HepG2 (cell line): ENCODE measurements around the gene ZFP36L2. TPM values are rescaled to one million over a fixed set of nuclear protein-coding genes. Genes with fewer than 3 reads are reported as not detected.

ENCODE experiments used
- ATAD3A ChIP-seq: sonication (generic); formaldehyde crosslinking; IDR thresholded peaks from 2 replicates; pipeline ENCODE4 v1.4.0; 2020; ENCODE audit warnings: missing genetic modification reagents
- CHD4 ChIP-seq: fragments of 200-600 bp; sonication (generic); IDR thresholded peaks from 2 replicates; pipeline ENCODE4 v1.7.0; 2017; ENCODE audit warnings: mild to moderate bottlenecking, low read length, borderline replicate concordance
- KDM1A ChIP-seq: IDR thresholded peaks from 2 replicates; pipeline ENCODE4 v1.6.1; 2016; ENCODE audit warnings: missing compliant biosample characterization
- MEIS2 ChIP-seq: sonication (generic); formaldehyde crosslinking; IDR thresholded peaks from 2 replicates; pipeline ENCODE4 v1.9.0; 2021; ENCODE audit warnings: mild to moderate bottlenecking, missing genetic modification reagents
- MTA1 ChIP-seq: sonication (generic); formaldehyde crosslinking; IDR thresholded peaks from 2 replicates; pipeline ENCODE4 v1.4.0; 2020; ENCODE audit warnings: missing genetic modification reagents, mild to moderate bottlenecking, borderline replicate concordance
- MTERF4 ChIP-seq: sonication (generic); formaldehyde crosslinking; IDR thresholded peaks from 2 replicates; pipeline ENCODE4 v1.8.0; 2023; ENCODE audit warnings: mild to moderate bottlenecking, missing genetic modification reagents
- NCOR1 ChIP-seq: fragments of 200-600 bp; sonication (generic); IDR thresholded peaks from 2 replicates; pipeline ENCODE4 v1.7.0; 2017; ENCODE audit warnings: antibody characterized with exemption, low read length, borderline replicate concordance
- NR3C1 ChIP-seq: sonication (generic); formaldehyde crosslinking; IDR thresholded peaks from 2 replicates; pipeline ENCODE4 v1.4.0; 2020; ENCODE audit warnings: missing genetic modification reagents
- RXRB ChIP-seq: IDR thresholded peaks from 2 replicates; pipeline ENCODE4 v1.6.1; 2016; ENCODE audit warnings: borderline replicate concordance, missing genetic modification reagents, missing compliant biosample characterization
- SAP130 ChIP-seq: IDR thresholded peaks from 2 replicates; pipeline ENCODE4 v1.6.1; 2016; ENCODE audit warnings: low read depth
- SP5 ChIP-seq: IDR thresholded peaks from 2 replicates; pipeline ENCODE4 v1.6.1; 2016; ENCODE audit warnings: low read depth, borderline replicate concordance
- TCF7 ChIP-seq: sonication (generic); IDR thresholded peaks from 2 replicates; pipeline ENCODE4 v1.6.1; 2016; ENCODE audit warnings: antibody characterized with exemption, low read depth
- TFDP2 ChIP-seq: sonication (generic); formaldehyde crosslinking; IDR thresholded peaks from 2 replicates; pipeline ENCODE4 v1.4.0; 2020; ENCODE audit warnings: missing genetic modification reagents
- YEATS2 ChIP-seq: sonication (generic); formaldehyde crosslinking; IDR thresholded peaks from 2 replicates; pipeline ENCODE4 v1.4.0; 2020; ENCODE audit warnings: missing genetic modification reagents, borderline replicate concordance
- ZBTB2 ChIP-seq: sonication (generic); formaldehyde crosslinking; IDR thresholded peaks from 2 replicates; pipeline ENCODE4 v1.8.0; 2022; ENCODE audit warnings: low read depth, missing genetic modification reagents
- ZBTB33 ChIP-seq: sonication (generic); formaldehyde crosslinking; IDR thresholded peaks from 2 replicates; pipeline ENCODE4 v1.4.0; 2020; ENCODE audit warnings: missing genetic modification reagents
- ZBTB37 ChIP-seq: sonication (generic); formaldehyde crosslinking; IDR thresholded peaks from 2 replicates; pipeline ENCODE4 v1.4.0; 2020; ENCODE audit warnings: mild to moderate bottlenecking, missing genetic modification reagents
- ZNF337 ChIP-seq: sonication (generic); formaldehyde crosslinking; IDR thresholded peaks from 2 replicates; pipeline ENCODE4 v1.5.1; 2020; ENCODE audit warnings: missing genetic modification reagents, low read depth, mild to moderate bottlenecking, borderline replicate concordance
- ZNF510 ChIP-seq: sonication (generic); formaldehyde crosslinking; IDR thresholded peaks from 2 replicates; pipeline ENCODE4 v1.4.0; 2020; ENCODE audit warnings: low read depth, mild to moderate bottlenecking, missing genetic modification reagents
- ZNF580 ChIP-seq: IDR thresholded peaks from 2 replicates; pipeline ENCODE4 v1.6.1; 2016; ENCODE audit warnings: low read depth, borderline replicate concordance
- ZNF784 ChIP-seq: sonication (generic); formaldehyde crosslinking; IDR thresholded peaks from 2 replicates; pipeline ENCODE4 v1.5.1; 2020; ENCODE audit warnings: missing genetic modification reagents, mild to moderate bottlenecking, borderline replicate concordance
- polyA plus RNA-seq, 8 experiments: library from polyadenylated mRNA; depleted of rRNA in 3 of 8; stranded (reverse) in 7 of 8; unstranded in 1 of 8; fragments of >200 nt; fragmentation: Illumina TruSeq in 4 of 8; extraction: Trizol in 4 of 8; gene quantifications; 2 replicates each; pipeline versions ENCODE4 v1.2.1 to v1.2.3, GENCODE V29; 2011 to 2016; ENCODE audit warnings: low read depth in 4 of 8, missing spikeins in 1 of 8, mixed read lengths in 1 of 8; ENCODE audit not compliant: insufficient read depth in 1 of 8
- total RNA-seq, 5 experiments: library from RNA; depleted of rRNA; stranded (reverse); fragments of >200 nt; fragmentation: Illumina TruSeq; extraction: Trizol; gene quantifications; 2 replicates each; pipeline ENCODE4 v1.2.3, GENCODE V29; 2016; ENCODE audit warnings: low read depth in 1 of 5

Gene ZFP36L2
- total and polyA plus RNA-seq, 2 of the 13 experiments (the other 11 are each of a cell fraction or from before 2014, with no cell fraction given): 11.2 to 21.8 TPM

GRCh38 chr2:43221763-43222474 is 4.5 kb downstream of the ZFP36L2 start (continued):
- TF ChIP-seq ZBTB33 (CRISPR knock-in tag): no peak
- TF ChIP-seq ZNF510 (CRISPR knock-in tag): no peak
- peak; percentile 83 for TF ChIP-seq RXRB (CRISPR knock-in tag)
- peak; percentile 57; the same call in 1 of the 2 replicates for TF ChIP-seq ZNF784 (CRISPR knock-in tag)
- no peak for TF ChIP-seq KDM1A (CRISPR knock-in tag)
- no peak for TF ChIP-seq ZBTB37
- TF ChIP-seq ZNF580 (CRISPR knock-in tag): peak; percentile 82
- TF ChIP-seq CHD4: no peak
- no peak for TF ChIP-seq TCF7
- TF ChIP-seq YEATS2 (CRISPR knock-in tag): peak; percentile 62; the same call in 1 of the 2 replicates
- TF ChIP-seq MEIS2: peak; percentile 69; the same call in 1 of the 2 replicates
- TF ChIP-seq TFDP2 (CRISPR knock-in tag): peak; percentile 50; the same call in 1 of the 2 replicates
- TF ChIP-seq ZBTB2 (CRISPR knock-in tag): peak; percentile 21; the same call in 1 of the 2 replicates
- peak; percentile 92; the same call in 1 of the 2 replicates for TF ChIP-seq ZNF337 (CRISPR knock-in tag)
- TF ChIP-seq SP5 (CRISPR knock-in tag): peak; percentile 74
- peak; percentile 99 for TF ChIP-seq SAP130 (CRISPR knock-in tag)
- TF ChIP-seq ATAD3A (CRISPR knock-in tag): no peak
- TF ChIP-seq MTA1 (CRISPR knock-in tag): no peak; the same call in 1 of the 2 replicates
- 0 out of 2 replicates have a peak, but pooled peaks have one; percentile 11 for TF ChIP-seq NCOR1
- TF ChIP-seq NR3C1: no peak
- no peak for TF ChIP-seq MTERF4 (CRISPR knock-in tag)
